ENCODE results near the gene HABP2. TPM values are rescaled to one million over a fixed set of nuclear protein-coding genes. Genes with fewer than 3 reads are reported as not detected.

HABP2 gene
- polyA plus RNA-seq, 1 of the 3 experiments (the other 2 are of a cell fraction): not detected

DNA sequence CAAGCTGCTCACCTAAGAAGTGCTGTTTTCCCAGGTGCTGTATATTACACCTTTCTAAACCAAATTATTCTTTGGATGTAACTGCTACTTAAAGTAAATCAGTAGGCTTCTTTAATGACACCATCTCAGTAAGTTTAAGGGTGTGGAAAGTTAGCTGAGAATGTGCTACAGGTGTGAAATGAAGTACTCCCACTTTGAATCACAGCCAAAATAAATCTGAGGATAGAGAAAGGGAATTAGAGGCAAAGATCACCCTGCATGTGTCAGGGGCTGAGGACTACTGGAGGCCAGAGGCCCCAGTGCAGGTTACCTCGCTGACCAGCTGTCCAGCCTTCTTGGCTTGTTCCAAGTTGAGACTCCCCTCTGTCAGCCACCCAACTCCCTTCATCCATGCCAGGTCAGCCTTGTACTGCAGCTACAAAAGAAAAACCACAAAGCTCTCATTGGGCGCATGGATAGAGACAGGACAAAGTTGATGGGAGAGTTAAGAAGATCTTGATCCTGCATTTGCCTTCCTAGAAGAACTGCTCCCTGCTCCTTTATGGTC is 75.8 kb downstream of the HABP2 start:
- DNase-seq: no peak
- H3K9ac ChIP-seq: no peak overlapping the region
- H2AFZ ChIP-seq (ENCODE audit: low read depth): no peak overlapping the region
- H3K9me2 ChIP-seq: no peaks in the 10 kb centered on the region
- H3K4me3 ChIP-seq (ENCODE audit: low read depth in 2 of 2, low read length in 1 of 2): no peak overlapping the region
- TF ChIP-seq USF1 (IDR thresholded peaks at IDR 0.05; ENCODE audit: borderline replicate concordance, low read depth) (no peak), YY1 (IDR thresholded peaks at IDR 0.05; ENCODE audit: low read depth) (no peak), PBX3 (IDR thresholded peaks at IDR 0.05) (no peak), CHD2 (IDR thresholded peaks at IDR 0.05; ENCODE audit: low read length, partially characterized antibody) (no peak), MAX (IDR thresholded peaks at IDR 0.05; ENCODE audit: low read depth) (no peak), REST (IDR thresholded peaks at IDR 0.05; ENCODE audit: low read depth, low read length) (no peak)
- TF ChIP-seq, protein P1, sequence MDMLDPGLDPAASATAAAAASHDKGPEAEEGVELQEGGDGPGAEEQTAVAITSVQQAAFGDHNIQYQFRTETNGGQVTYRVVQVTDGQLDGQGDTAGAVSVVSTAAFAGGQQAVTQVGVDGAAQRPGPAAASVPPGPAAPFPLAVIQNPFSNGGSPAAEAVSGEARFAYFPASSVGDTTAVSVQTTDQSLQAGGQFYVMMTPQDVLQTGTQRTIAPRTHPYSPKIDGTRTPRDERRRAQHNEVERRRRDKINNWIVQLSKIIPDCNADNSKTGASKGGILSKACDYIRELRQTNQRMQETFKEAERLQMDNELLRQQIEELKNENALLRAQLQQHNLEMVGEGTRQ (IDR thresholded peaks at IDR 0.05; ENCODE audit: borderline replicate concordance, low read depth, low read length): no peak
- no peaks in the 10 kb centered on the region for H3K9me3 ChIP-seq
- H4K20me1 ChIP-seq (ENCODE audit: insufficient read depth): no peaks in the 10 kb centered on the region
- no peaks in the 10 kb centered on the region for H3K36me3 ChIP-seq (replicated peaks in 1 of 2; ENCODE audit: control insufficient read depth in 1 of 2, insufficient read depth in 2 of 2, low read length in 1 of 2)
- no peaks in the 10 kb centered on the region for H3F3A ChIP-seq (replicated peaks; ENCODE audit: insufficient read depth)
- H3K4me1 ChIP-seq (ENCODE audit: control insufficient read depth in 1 of 2, insufficient read depth in 2 of 2, low read depth in 1 of 2, low read length in 1 of 2): no peaks in the 10 kb centered on the region; a peak in 1 of 4 replicates
- POLR2A ChIA-PET: no interaction called here
- no peak overlapping the region for H3K4me2 ChIP-seq
- H3K79me2 ChIP-seq (ENCODE audit: insufficient read depth): no peaks in the 10 kb centered on the region
- WGBS (ENCODE audit: low lambda C conversion rate): 45% methylated on average over 2 of the region's 2 CpGs
- no peaks in the 10 kb centered on the region; the same call in 1 of the 2 replicates for H3K27me3 ChIP-seq (ENCODE audit: insufficient read depth)
- CTCF ChIA-PET: no interaction called here
- no peak overlapping the region for H3K27ac ChIP-seq (ENCODE audit: low read depth in 2 of 2, low read length in 1 of 2)

DNA sequence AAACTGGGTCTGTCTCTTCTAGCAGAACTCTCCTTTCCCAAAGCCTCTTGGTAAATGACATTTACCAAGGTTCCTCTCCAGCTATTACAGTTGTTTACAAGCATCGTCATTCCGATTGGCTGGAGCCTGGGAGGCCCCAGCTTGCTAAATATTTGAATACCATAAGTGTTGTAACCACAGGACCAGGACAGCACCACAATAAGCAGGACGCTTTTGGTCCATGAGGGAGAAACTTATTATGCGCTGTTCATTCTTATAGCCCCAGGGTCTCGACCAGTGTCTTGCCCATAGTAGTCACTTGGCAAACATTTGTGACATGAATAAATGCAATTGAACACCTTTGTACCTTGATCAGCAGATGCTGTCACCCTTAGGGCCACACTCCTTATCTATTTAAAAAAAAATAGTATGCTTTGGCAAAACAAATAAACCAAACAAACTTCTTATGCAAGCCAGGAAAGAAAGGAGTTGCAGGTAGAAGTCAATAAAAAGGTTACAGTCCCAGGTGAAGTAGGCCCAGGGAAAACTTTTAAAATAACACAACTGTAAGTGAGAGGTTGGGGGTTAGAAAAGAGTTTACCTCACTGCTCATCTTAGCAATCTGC is 78.2 kb downstream of the HABP2 start:
- Histone ChIP-seq H3K27ac (ENCODE audit: low read depth in 2 of 2, low read length in 1 of 2) (no peak overlapping the region), H3K36me3 (replicated peaks in 1 of 2; ENCODE audit: control insufficient read depth in 1 of 2, insufficient read depth in 2 of 2, low read length in 1 of 2) (no peaks in the 10 kb centered on the region), H3K9me3 (no peaks in the 10 kb centered on the region), H3K27me3 (ENCODE audit: insufficient read depth) (no peaks in the 10 kb centered on the region; the same call in 1 of the 2 replicates), H3K9me2 (no peaks in the 10 kb centered on the region), H3K4me3 (ENCODE audit: low read depth in 2 of 2, low read length in 1 of 2) (no peak overlapping the region), H3K4me2 (no peak overlapping the region), H2AFZ (ENCODE audit: low read depth) (no peak overlapping the region), H3K9ac (no peak overlapping the region), H3K79me2 (ENCODE audit: insufficient read depth) (no peaks in the 10 kb centered on the region), H3F3A (replicated peaks; ENCODE audit: insufficient read depth) (no peaks in the 10 kb centered on the region), H4K20me1 (ENCODE audit: insufficient read depth) (no peaks in the 10 kb centered on the region), H3K4me1 (ENCODE audit: control insufficient read depth in 1 of 2, insufficient read depth in 2 of 2, low read depth in 1 of 2, low read length in 1 of 2) (no peaks in the 10 kb centered on the region; a peak in 1 of 4 replicates)
- ChIA-PET CTCF (interaction anchor here (0.8 to 1.8 kb wide), 2 partner anchors 9 to 49 kb away, joined by 3 to 4 read pairs; partner anchors contain the start of gene CASP7), POLR2A (no interaction called here)
- DNase-seq: no peak
- TF ChIP-seq RXRA (IDR thresholded peaks at IDR 0.05; ENCODE audit: borderline replicate concordance, low read depth) (no peak), TAF1 (IDR thresholded peaks at IDR 0.05; ENCODE audit: borderline replicate concordance, low read depth, low read length) (no peak), PBX3 (IDR thresholded peaks at IDR 0.05) (no peak)
- WGBS (ENCODE audit: low lambda C conversion rate): 48% methylated on average over 5 of the region's 5 CpGs

All from SK-N-SH (cell line).